Lung (tissue), 12 donors: ENCODE results near the gene SLC30A7. TPM values are rescaled to one million over a fixed set of nuclear protein-coding genes. Genes with fewer than 3 reads are reported as not detected.

Experiments
- ATAC-seq: fragments of 200-7000 bp; cut with Tn5 transposase; one replicate; pipeline ENCODE4 v1.9.1; 2020; ENCODE audit warnings: moderate number of reproducible peaks; ENCODE audit not compliant: insufficient read depth, low FRiP score
- DNase-seq, 3 donors: peaks; one replicate each; pipeline ENCODE4 v3.0.0-alpha.2; 2013 to 2017
- H3K27ac ChIP-seq, 2 donors: one replicate each; pipeline ENCODE4 v1.5.1; 2013; ENCODE audit warnings: mild to moderate bottlenecking in 2 of 2, moderate library complexity in 2 of 2, control low read depth in 1 of 2, inconsistent platforms in 1 of 2, low read depth in 1 of 2, low read length in 1 of 2
- H3K27me3 ChIP-seq, 3 donors: one replicate each; pipeline ENCODE4 v1.5.1; 2013; ENCODE audit warnings: low read length in 2 of 3; ENCODE audit not compliant: control insufficient read depth in 3 of 3, insufficient read depth in 3 of 3
- H3K36me3 ChIP-seq, 4 donors: one replicate each; pipeline ENCODE4 v1.5.1; 2013; ENCODE audit warnings: low read length in 4 of 4, mild to moderate bottlenecking in 1 of 4, moderate library complexity in 1 of 4; ENCODE audit not compliant: control insufficient read depth in 4 of 4, insufficient read depth in 4 of 4
- H3K4me1 ChIP-seq, 5 donors: one replicate each; pipeline ENCODE4 v1.5.1; 2013; ENCODE audit warnings: low read length in 5 of 5, mild to moderate bottlenecking in 2 of 5, moderate library complexity in 1 of 5; ENCODE audit not compliant: control insufficient read depth in 5 of 5, insufficient read depth in 5 of 5
- H3K4me3 ChIP-seq: one replicate; pipeline ENCODE4 v1.5.1; 2013; ENCODE audit warnings: mild to moderate bottlenecking, control low read depth, moderate library complexity
- H3K9ac ChIP-seq, 2 donors: one replicate each; pipeline ENCODE4 v1.5.1; 2013; ENCODE audit warnings: low read length in 2 of 2, control low read depth in 1 of 2; ENCODE audit not compliant: insufficient read depth in 1 of 2
- H3K9me3 ChIP-seq, 4 donors: one replicate each; pipeline ENCODE4 v1.5.1; 2013; ENCODE audit warnings: low read length in 3 of 4, mild to moderate bottlenecking in 1 of 4, moderate library complexity in 1 of 4; ENCODE audit not compliant: control insufficient read depth in 4 of 4, insufficient read depth in 3 of 4
- WGBS, 2 donors: extraction: QIAGEN DNeasy Blood & Tissue Kit; methylation state at CpG; one replicate each; pipeline ENCODE4 v1.1.7; 2013; 5-methylcytosine and 5-hydroxymethylcytosine counted together
- polyA plus RNA-seq, 2 donors: library from polyadenylated mRNA; stranded (reverse); fragments of 200-250 nt; gene quantifications; one replicate each; pipeline ENCODE4 v1.2.1, GENCODE V29; 2013
- total RNA-seq, 2 donors: library from RNA; depleted of rRNA in 1 of 2; stranded (reverse); fragments of >200 nt in 1 of 2; gene quantifications; one replicate each; pipeline ENCODE4 v1.2.1, GENCODE V29; 2014 to 2021
- TF ChIP-seq, protein P1 (sequence below): IDR thresholded peaks from 2 replicates; pipeline ENCODE4 v1.5.1; 2012; ENCODE audit warnings: mild to moderate bottlenecking; ENCODE audit errors: control extremely low read depth, extremely low read depth
- donor health status: control.
- donor health status: control.
- donor health status: Bipolar disorder and iron deficiency.
- donor health status: healthy.
- donor health status: DM: yes; HTN: yes; CAD: no.

The SLC30A7 gene
- total and polyA plus RNA-seq, 4 donors: 7.6 to 33.9 (median 19.6) TPM

DNA sequence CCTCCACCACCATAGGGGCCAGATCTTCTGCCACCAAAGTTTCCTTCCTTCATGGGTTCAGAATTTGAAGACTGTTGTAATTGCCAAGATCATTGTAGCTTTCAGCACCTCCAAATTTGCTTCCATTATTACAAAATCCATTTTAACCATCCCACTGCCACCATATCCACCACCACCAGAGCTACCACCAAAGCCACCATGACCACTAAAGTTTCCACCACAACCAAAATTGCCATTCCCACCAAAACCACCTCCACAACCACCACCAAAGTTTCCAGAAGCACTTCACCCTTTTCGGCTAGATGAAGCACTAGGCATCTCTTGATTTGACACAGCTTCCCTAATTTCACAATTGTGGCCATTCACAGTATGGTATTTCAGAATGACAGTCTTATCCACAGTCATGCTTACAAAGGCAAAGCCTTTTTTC, 45.2 kb downstream of the SLC30A7 start:
- TF ChIP-seq, protein P1, sequence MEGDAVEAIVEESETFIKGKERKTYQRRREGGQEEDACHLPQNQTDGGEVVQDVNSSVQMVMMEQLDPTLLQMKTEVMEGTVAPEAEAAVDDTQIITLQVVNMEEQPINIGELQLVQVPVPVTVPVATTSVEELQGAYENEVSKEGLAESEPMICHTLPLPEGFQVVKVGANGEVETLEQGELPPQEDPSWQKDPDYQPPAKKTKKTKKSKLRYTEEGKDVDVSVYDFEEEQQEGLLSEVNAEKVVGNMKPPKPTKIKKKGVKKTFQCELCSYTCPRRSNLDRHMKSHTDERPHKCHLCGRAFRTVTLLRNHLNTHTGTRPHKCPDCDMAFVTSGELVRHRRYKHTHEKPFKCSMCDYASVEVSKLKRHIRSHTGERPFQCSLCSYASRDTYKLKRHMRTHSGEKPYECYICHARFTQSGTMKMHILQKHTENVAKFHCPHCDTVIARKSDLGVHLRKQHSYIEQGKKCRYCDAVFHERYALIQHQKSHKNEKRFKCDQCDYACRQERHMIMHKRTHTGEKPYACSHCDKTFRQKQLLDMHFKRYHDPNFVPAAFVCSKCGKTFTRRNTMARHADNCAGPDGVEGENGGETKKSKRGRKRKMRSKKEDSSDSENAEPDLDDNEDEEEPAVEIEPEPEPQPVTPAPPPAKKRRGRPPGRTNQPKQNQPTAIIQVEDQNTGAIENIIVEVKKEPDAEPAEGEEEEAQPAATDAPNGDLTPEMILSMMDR: no peak
- Histone ChIP-seq H3K4me1 (peaks cover 0 to 16% (median 5%) of the 10 kb centered on the region in 5 donors), H3K36me3 (peaks cover 3 to 12% (median 8%) of the 10 kb centered on the region in 4 donors), H3K4me3 (no peak overlapping the region), H3K27me3 (no peaks in the 10 kb centered on the region), H3K27ac (no peak overlapping the region), H3K9ac (no peak overlapping the region), H3K9me3 (no peaks in the 10 kb centered on the region)
- no peak for ATAC-seq
- DNase-seq: no peak
- 59 to 76% methylated on average over 1 of the region's 1 CpG for WGBS, 2 donors

DNA sequence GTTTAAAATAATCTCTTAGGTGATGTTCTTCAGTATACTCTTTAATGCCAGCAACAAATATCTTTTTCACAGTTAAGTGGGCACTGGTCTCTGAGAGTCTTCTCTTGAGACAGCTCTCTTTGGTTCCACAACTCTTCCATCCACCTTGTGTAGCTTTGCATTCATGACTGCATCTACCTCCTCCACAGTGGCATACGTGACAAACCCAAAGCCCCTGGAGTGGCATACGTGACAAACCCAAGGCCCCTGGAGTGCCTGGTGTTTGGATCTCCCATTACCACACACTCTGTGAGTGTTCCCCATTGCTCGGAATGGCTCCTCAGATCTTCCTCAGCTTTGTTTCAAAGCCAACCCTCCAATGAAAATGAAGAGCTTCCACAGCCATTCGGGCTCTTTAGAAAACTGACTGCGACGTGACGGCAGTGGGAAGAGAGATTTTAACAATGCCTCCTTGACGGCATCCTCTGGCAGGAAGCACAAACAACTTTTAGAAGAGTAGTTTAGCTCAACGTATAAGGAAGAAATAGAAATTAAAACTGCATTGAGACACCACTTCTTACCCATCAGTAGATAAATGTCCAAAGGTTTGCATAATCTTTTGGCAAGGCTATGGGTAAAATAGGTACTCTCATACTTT, 45.8 kb downstream of the SLC30A7 start:
- WGBS, 2 donors: 94% methylated on average over 9 of the region's 9 CpGs
- H3K27ac ChIP-seq: no peak overlapping the region
- H3K9me3 ChIP-seq: no peaks in the 10 kb centered on the region
- H3K36me3 ChIP-seq: peaks cover 3 to 12% (median 8%) of the 10 kb centered on the region in 4 donors
- TF ChIP-seq, protein P1: no peak
- H3K4me3 ChIP-seq: no peak overlapping the region
- no peaks in the 10 kb centered on the region for H3K27me3 ChIP-seq
- H3K9ac ChIP-seq: no peak overlapping the region
- no peak for ATAC-seq
- DNase-seq: no peak
- peaks cover 0 to 16% (median 5%) of the 10 kb centered on the region in 5 donors for H3K4me1 ChIP-seq

DNA sequence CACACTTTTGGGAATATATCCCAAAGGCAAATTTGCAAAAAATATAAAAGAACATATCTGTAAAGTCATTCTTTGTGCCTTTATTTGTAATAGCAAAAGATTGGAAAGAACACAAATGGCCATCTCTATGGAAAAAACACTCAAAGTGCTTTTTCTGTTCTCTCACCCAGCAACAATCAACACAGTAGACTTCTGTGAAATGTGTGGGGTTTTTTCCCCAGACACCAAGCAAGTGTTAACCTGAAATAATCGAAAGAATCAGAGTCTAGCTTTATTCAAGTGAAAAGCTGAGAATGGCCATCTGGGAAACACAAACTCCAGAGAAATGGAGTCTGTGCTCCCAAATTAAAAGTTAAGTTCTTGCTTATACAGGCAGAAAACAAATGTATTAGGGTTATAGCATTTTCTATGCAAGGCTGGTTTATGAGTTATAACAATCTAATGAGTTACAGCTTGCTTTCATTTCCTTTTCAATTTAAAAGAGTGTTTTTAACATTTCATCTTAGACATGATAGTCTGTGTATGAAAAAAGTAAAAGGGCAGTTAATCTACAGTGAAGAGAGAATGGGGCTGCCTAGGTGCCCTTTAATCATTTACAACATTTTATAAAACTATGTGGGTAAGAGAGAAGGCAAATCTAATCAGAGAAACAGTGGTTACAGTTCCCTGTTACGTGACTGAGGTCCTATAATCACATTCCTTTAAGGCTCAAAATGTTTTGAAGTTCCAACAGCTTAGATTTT, 46.6 kb downstream of the SLC30A7 start:
- Histone ChIP-seq H3K27me3 (no peaks in the 10 kb centered on the region), H3K9me3 (no peaks in the 10 kb centered on the region), H3K36me3 (peaks cover 3 to 12% (median 8%) of the 10 kb centered on the region in 4 donors), H3K4me1 (peaks cover 0 to 16% (median 5%) of the 10 kb centered on the region in 5 donors), H3K9ac (no peak overlapping the region), H3K27ac (no peak overlapping the region), H3K4me3 (no peak overlapping the region)
- peak in 2 of 3 donors; percentile 33 to 47 for DNase-seq
- TF ChIP-seq, protein P1: no peak
- no peak for ATAC-seq
- WGBS, 2 donors: 83 to 87% methylated on average over 2 of the region's 2 CpGs
